K562 (cell line): ENCODE data around the gene CDK5R2. TPM values are rescaled to one million over a fixed set of nuclear protein-coding genes. Genes with fewer than 3 reads are reported as not detected.

ENCODE experiments used
- CBFA2T2 ChIP-seq: fragments of 450-650 bp; conservative IDR thresholded peaks from 2 replicates; pipeline ENCODE4 v1.6.1; 2017; ENCODE audit warnings: mild to moderate bottlenecking
- CTCFL ChIP-seq: IDR thresholded peaks from 2 replicates; pipeline ENCODE4 v1.6.1; 2011; ENCODE audit warnings: borderline replicate concordance, low read depth, mild to moderate bottlenecking, moderate library complexity, low read length; ENCODE audit not compliant: insufficient read depth, poor library complexity, severe bottlenecking
- KHSRP ChIP-seq: fragments of 450-650 bp; IDR thresholded peaks from 2 replicates; pipeline ENCODE4 v1.6.1; 2017
- MCM7 ChIP-seq, 2 experiments: fragments of 450-650 bp; IDR thresholded peaks; 2 replicates each; pipeline ENCODE4 v1.6.1; 2016 to 2018
- MEF2A ChIP-seq: IDR thresholded peaks from 2 replicates; pipeline ENCODE4 v1.6.1; 2011; ENCODE audit warnings: low read depth, mild to moderate bottlenecking, low read length, moderate library complexity; ENCODE audit not compliant: control insufficient read depth
- PHTF2 ChIP-seq: fragments of 250-450 bp; sonication (Bioruptor Pico); IDR thresholded peaks from 2 replicates; pipeline ENCODE4 v1.5.0; 2021; ENCODE audit warnings: mild to moderate bottlenecking
- PRDM10 ChIP-seq: fragments of 450-650 bp; IDR thresholded peaks from 2 replicates; pipeline ENCODE4 v1.6.1; 2018; ENCODE audit not compliant: partially characterized antibody
- RBBP5 ChIP-seq: fragments of 200-600 bp; sonication (generic); IDR thresholded peaks from 2 replicates; pipeline ENCODE4 v1.6.1; 2012; ENCODE audit warnings: borderline replicate concordance, mild to moderate bottlenecking, low read length, control low read depth, inconsistent platforms; ENCODE audit not compliant: insufficient read depth, poor library complexity, severe bottlenecking
- RCOR1 ChIP-seq, 2 experiments: IDR thresholded peaks; 2 replicates each; pipeline ENCODE4 v1.6.1; 2012; ENCODE audit warnings: low read depth in 2 of 2, low read length in 2 of 2, borderline replicate concordance in 1 of 2, improper control_type of control experiment in 1 of 2
- REST ChIP-seq, 2 experiments: fragments of 450-650 bp; formaldehyde crosslinking in 1 of 2; IDR thresholded peaks; 2 replicates each; pipeline versions ENCODE4 v1.4.0 to v1.6.1; 2014 to 2020; ENCODE audit warnings: mild to moderate bottlenecking in 2 of 2, borderline replicate concordance in 1 of 2, low read depth in 1 of 2
- ZFP1 ChIP-seq: fragments of 450-650 bp; formaldehyde crosslinking; IDR thresholded peaks from 2 replicates; pipeline ENCODE4 v1.4.0; 2020; ENCODE audit warnings: mild to moderate bottlenecking, mixed read lengths
- polyA plus RNA-seq, 8 experiments: library from polyadenylated mRNA; depleted of rRNA in 4 of 8; stranded (reverse) in 5 of 8; unstranded in 3 of 8; fragments of >200 nt; fragmentation: Nextera tagmentation in 2 of 8; fragmentation: Illumina TruSeq in 1 of 8; extraction: Ambion mirVana in 2 of 8; extraction: Trizol in 1 of 8; gene quantifications; 2 replicates each; pipeline versions ENCODE4 v1.2.1 to v1.2.3, GENCODE V29; 2011 to 2014; ENCODE audit warnings: inconsistent platforms in 1 of 8, missing spikeins in 1 of 8
- total RNA-seq, 7 experiments: library from RNA; depleted of rRNA in 6 of 7; stranded (reverse); fragments of >200 nt in 6 of 7; fragmentation: Illumina TruSeq in 2 of 7; extraction: Trizol in 2 of 7; gene quantifications; 2 replicates each; pipeline versions ENCODE4 v1.2.1 to v1.2.3, GENCODE V29; 2011 to 2021; ENCODE audit warnings: low replicate concordance in 1 of 7

CDK5R2 gene
- total and polyA plus RNA-seq, 9 of the 15 experiments (the other 6 are each of a cell fraction or from before 2014, with no cell fraction given) = 0.09 TPM; not detected in 8

GRCh38 chr2:219002395-219003266 is 43.2 kb downstream of the CDK5R2 start (continued):
- peak; percentile 40; the same call in 1 of the 2 replicates for TF ChIP-seq REST (IDR thresholded peaks at IDR 0.05; ENCODE audit: borderline replicate concordance)
- no peak for TF ChIP-seq REST (CRISPR knock-in tag; IDR thresholded peaks at IDR 0.05; ENCODE audit: low read depth)
- TF ChIP-seq CBFA2T2 = no peak
- TF ChIP-seq PRDM10 = no peak
- TF ChIP-seq RBBP5 = no peak
- no peak for TF ChIP-seq KHSRP
- TF ChIP-seq ZFP1 (CRISPR knock-in tag) = no peak
- no peak for TF ChIP-seq PHTF2
- TF ChIP-seq MCM7 (IDR thresholded peaks at IDR 0.05) = no peak
- peak; percentile 82 for TF ChIP-seq CTCFL
- TF ChIP-seq RCOR1 (IDR thresholded peaks at IDR 0.05; ENCODE audit: borderline replicate concordance in 1 of 2, low read depth in 2 of 2, low read length in 2 of 2) = 0 out of 4 replicates have a peak, but pooled peaks of 1 of the 2 experiments have one; percentile 9
- TF ChIP-seq MEF2A = no peak
